HG02840 (cell line): ENCODE measurements around the gene RGPD6.
A peak's percentile ranks its signal among the peaks of the same experiment; 100 is the strongest.
"Not testable (repeated sequence)": the region's sequence is repeated elsewhere in the genome, so short reads cannot be mapped to it uniquely, and the experiment has no call there.

Source experiments
- ATAC-seq: cut with Tn5 transposase; IDR thresholded peaks from one replicate; pipeline ENCODE4 v1.9.1; 2021; ENCODE audit warnings: mild to moderate bottlenecking, moderate library complexity, moderate number of reproducible peaks; ENCODE audit not compliant: unreplicated experiment, low FRiP score

The RGPD6 gene

GRCh38 chr2:110576763-110577416 is at the start of gene RGPD6:
RGPD6 (minus strand) TSS chr2:110577222; CDS start chr2:110577024, 198 bp downstream.
- peak; percentile 96 for ATAC-seq

GRCh38 chr2:110619326-110619939 is 42.4 kb upstream of the RGPD6 start:
- ATAC-seq: not testable (repeated sequence)

GRCh38 chr2:110613927-110614326 is 36.9 kb upstream of the RGPD6 start:
- not testable (repeated sequence) for ATAC-seq

- ATAC-seq: not testable (repeated sequence)
Measured at GRCh38 chr2:110610613-110611250, 33.7 kb upstream of the RGPD6 start.

GRCh38 chr2:110609843-110610612 is 33.0 kb upstream of the RGPD6 start:
- not testable (repeated sequence) for ATAC-seq

GRCh38 chr2:110608788-110609502 is 31.9 kb upstream of the RGPD6 start:
- ATAC-seq: not testable (repeated sequence)

- ATAC-seq: not testable (repeated sequence)
Measured at GRCh38 chr2:110605057-110605456, 28.0 kb upstream of the RGPD6 start.

GRCh38 chr2:110603917-110604591 is 27.0 kb upstream of the RGPD6 start:
- ATAC-seq: not testable (repeated sequence)

- ATAC-seq: not testable (repeated sequence)
Measured at GRCh38 chr2:110602139-110602538, 25.1 kb upstream of the RGPD6 start.

- ATAC-seq: not testable (repeated sequence)
Measured at GRCh38 chr2:110591973-110592372, 15.0 kb upstream of the RGPD6 start.

GRCh38 chr2:110589677-110590330 is 12.8 kb upstream of the RGPD6 start:
- not testable (repeated sequence) for ATAC-seq

- ATAC-seq: not testable (repeated sequence)
Measured at GRCh38 chr2:110588520-110588919, 11.5 kb upstream of the RGPD6 start.

GRCh38 chr2:110579216-110579965 is 2.4 kb upstream of the RGPD6 start:
- not testable (repeated sequence) for ATAC-seq

- ATAC-seq: not testable (repeated sequence)
Measured at GRCh38 chr2:110578429-110578828, 1.4 kb upstream of the RGPD6 start.

GRCh38 chr2:110499755-110500377 is 77.2 kb downstream of the RGPD6 start:
- peak; percentile 75 for ATAC-seq

GRCh38 chr2:110496027-110496426 is 81.0 kb downstream of the RGPD6 start:
- ATAC-seq: not testable (repeated sequence)

- ATAC-seq: not testable (repeated sequence)
Measured at GRCh38 chr2:110494488-110494887, 82.5 kb downstream of the RGPD6 start.

GRCh38 chr2:110488991-110489390 is 88.0 kb downstream of the RGPD6 start:
- ATAC-seq: not testable (repeated sequence)
